Loucy (cell line): Measurements from ENCODE around the gene GCNT4.

Experiments used
- EZH2phosphoT487 ChIP-seq: fragments of 200-600 bp; IDR thresholded peaks from 2 replicates; pipeline ENCODE4 v1.6.1; 2018; ENCODE audit warnings: antibody characterized with exemption, mild to moderate bottlenecking, moderate library complexity, borderline replicate concordance
- TF ChIP-seq, protein P1 (sequence below): fragments of 200-600 bp; sonication (generic); conservative IDR thresholded peaks from 2 replicates; pipeline ENCODE4 v1.5.1; 2014; ENCODE audit warnings: mild to moderate bottlenecking, antibody characterized with exemption, low read length

DNA sequence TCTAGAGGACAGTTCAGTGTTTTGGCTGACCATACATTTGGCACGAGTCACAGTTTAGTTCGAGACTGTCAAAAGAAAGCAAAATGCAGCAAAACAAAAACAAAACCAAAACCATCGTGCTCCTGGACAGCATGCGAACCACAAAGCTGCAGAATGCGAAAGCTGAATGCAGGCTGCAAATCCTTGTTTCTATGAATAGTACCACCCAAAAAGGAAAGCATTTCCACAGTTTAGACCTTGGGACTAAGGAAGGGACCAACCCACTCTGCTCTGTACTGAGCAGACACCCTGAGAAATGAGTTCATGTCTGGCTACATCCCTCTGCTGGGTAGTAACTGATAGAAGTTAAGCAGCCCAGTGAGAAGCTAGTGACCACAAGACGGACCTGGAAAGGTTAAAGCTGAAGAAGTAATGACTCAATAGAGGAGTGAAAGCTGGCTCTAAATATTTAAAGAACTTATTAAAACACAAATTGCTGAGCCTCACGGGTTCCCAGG is 3.9 kb downstream of the GCNT4 start:
- TF ChIP-seq, protein P1, sequence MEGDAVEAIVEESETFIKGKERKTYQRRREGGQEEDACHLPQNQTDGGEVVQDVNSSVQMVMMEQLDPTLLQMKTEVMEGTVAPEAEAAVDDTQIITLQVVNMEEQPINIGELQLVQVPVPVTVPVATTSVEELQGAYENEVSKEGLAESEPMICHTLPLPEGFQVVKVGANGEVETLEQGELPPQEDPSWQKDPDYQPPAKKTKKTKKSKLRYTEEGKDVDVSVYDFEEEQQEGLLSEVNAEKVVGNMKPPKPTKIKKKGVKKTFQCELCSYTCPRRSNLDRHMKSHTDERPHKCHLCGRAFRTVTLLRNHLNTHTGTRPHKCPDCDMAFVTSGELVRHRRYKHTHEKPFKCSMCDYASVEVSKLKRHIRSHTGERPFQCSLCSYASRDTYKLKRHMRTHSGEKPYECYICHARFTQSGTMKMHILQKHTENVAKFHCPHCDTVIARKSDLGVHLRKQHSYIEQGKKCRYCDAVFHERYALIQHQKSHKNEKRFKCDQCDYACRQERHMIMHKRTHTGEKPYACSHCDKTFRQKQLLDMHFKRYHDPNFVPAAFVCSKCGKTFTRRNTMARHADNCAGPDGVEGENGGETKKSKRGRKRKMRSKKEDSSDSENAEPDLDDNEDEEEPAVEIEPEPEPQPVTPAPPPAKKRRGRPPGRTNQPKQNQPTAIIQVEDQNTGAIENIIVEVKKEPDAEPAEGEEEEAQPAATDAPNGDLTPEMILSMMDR, result no peak
- no peak for TF ChIP-seq EZH2phosphoT487
